ENCODE measurements around the gene NOTCH1. TPM values are rescaled to one million over a fixed set of nuclear protein-coding genes. Genes with fewer than 3 reads are reported as not detected.

NOTCH1 gene
- total and polyA plus RNA-seq, 2 of the 8 experiments (the other 6 are each of a cell fraction or from before 2014, with no cell fraction given): 6.9 to 55.6 TPM

DNA sequence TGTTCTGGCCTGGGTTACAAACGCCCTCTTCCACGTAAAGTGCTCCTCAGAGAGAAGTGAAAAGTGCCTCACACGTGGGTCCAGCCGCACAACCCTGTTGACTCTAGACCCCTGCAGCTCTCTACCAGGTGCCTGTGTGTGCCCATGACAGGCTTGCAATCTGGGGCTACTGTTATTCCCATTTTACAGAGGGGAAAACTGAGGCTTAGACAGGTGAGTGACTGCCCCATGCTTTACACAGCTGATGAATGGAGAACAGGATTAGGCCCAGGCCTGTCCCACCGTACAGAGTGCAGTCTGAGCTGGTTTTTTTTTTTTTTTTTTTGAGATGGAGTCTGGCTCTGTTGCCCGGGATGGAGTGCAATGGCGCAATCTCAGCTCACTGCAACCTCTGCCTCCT is 100.0 kb downstream of the NOTCH1 start:
- ChIA-PET POLR2A (ENCODE audit: partially characterized antibody) (interaction anchor here (0.6 to 4.4 kb wide), 11 partner anchors 13 to 182 kb away, joined by 3 to 23 read pairs (median 4); partner anchors contain the start of gene SNAPC4), CTCF (ENCODE audit: partially characterized antibody) (interaction anchor here (0.7 to 1.0 kb wide), 3 partner anchors 13 to 64 kb away, joined by 3 read pairs; no protein-coding TSS in a partner anchor)
- Histone ChIP-seq H3K27ac (ENCODE audit: low read depth, low read length) (no peak overlapping the region), H4K20me1 (replicated peaks in 1 of 2; ENCODE audit: control insufficient read depth in 1 of 2, insufficient read depth in 2 of 2, low read length in 2 of 2) (peaks cover 2 to 15% of the 10 kb centered on the region in 2 experiments), H3K23ac (ENCODE audit: insufficient read length) (no peak overlapping the region), H3K4ac (replicated peaks; ENCODE audit: insufficient read length, low read depth, low read length) (no peak overlapping the region), H4K91ac (replicated peaks; ENCODE audit: insufficient read length, low read length) (no peak overlapping the region), H3K23me2 (ENCODE audit: low read depth, low read length) (no peaks in the 10 kb centered on the region), H3K4me2 (ENCODE audit: insufficient read depth in 1 of 2, low read depth in 2 of 2, low read length in 2 of 2) (no peak overlapping the region), H2BK5ac (ENCODE audit: low read depth, low read length) (no peak overlapping the region), H4K5ac (ENCODE audit: insufficient read length, low read depth, low read length) (no peak overlapping the region), H3K56ac (replicated peaks; ENCODE audit: insufficient read length, low read depth, low read length) (no peak overlapping the region), H2AFZ (ENCODE audit: low read length) (no peak overlapping the region), H2BK12ac (ENCODE audit: low read depth, low read length) (no peak overlapping the region), H2BK15ac (ENCODE audit: low read length) (no peak overlapping the region), H3K27me3 (replicated peaks in 1 of 4; ENCODE audit: control insufficient read depth in 3 of 4, extremely low read depth in 1 of 4, insufficient read depth in 3 of 4, low read length in 3 of 4) (no peaks in the 10 kb centered on the region), H3K79me1 (ENCODE audit: low read depth, low read length) (no peaks in the 10 kb centered on the region), H3K79me2 (ENCODE audit: control insufficient read depth in 1 of 2, insufficient read depth in 2 of 2, low read length in 2 of 2) (no peaks in the 10 kb centered on the region), H3K4me1 (replicated peaks in 1 of 4; ENCODE audit: control insufficient read depth in 3 of 4, insufficient read depth in 4 of 4, low read length in 3 of 4) (no peaks in the 10 kb centered on the region), H2BK120ac (replicated peaks; ENCODE audit: low read depth, low read length) (no peak overlapping the region), H3K18ac (ENCODE audit: extremely low read depth, low read length) (no peak overlapping the region), H3K14ac (ENCODE audit: insufficient read length) (no peak overlapping the region), H3K9me3 (ENCODE audit: insufficient read depth in 2 of 2, low read depth in 1 of 2, low read length in 1 of 2) (no peaks in the 10 kb centered on the region), H3K36me3 (ENCODE audit: control insufficient read depth in 2 of 4, insufficient read depth in 4 of 4, low read length in 3 of 4) (peaks cover 22 to 50% (median 36%) of the 10 kb centered on the region in 4 experiments), H2BK20ac (ENCODE audit: low read length) (no peak overlapping the region), H3K9ac (replicated peaks in 1 of 4; ENCODE audit: extremely low read depth in 1 of 4, low read depth in 3 of 4, low read length in 3 of 4) (no peak overlapping the region), H3K4me3 (ENCODE audit: extremely low read depth in 1 of 4, insufficient read depth in 2 of 4, low read depth in 3 of 4, low read length in 4 of 4) (no peak overlapping the region), H2AK5ac (ENCODE audit: low read depth, low read length) (no peak overlapping the region), H4K8ac (ENCODE audit: extremely low read depth, insufficient read depth, low read length) (no peak overlapping the region)
- no peak for DNase-seq (ENCODE audit: low read depth in 1 of 2, low spot score in 2 of 2)
- no peak for FAIRE-seq
- no peak for TF ChIP-seq CBX8 (IDR thresholded peaks at IDR 0.05; ENCODE audit: borderline replicate concordance, low read depth, low read length)
- no peak for TF ChIP-seq RFX5 (IDR thresholded peaks at IDR 0.05; ENCODE audit: borderline replicate concordance, low read depth, low read length)
- no peak for TF ChIP-seq CBX5 (IDR thresholded peaks at IDR 0.05; ENCODE audit: low read depth, low read length)
- no peak for TF ChIP-seq TEAD4 (IDR thresholded peaks at IDR 0.05; ENCODE audit: low read depth, low read length)
- TF ChIP-seq, protein P1, sequence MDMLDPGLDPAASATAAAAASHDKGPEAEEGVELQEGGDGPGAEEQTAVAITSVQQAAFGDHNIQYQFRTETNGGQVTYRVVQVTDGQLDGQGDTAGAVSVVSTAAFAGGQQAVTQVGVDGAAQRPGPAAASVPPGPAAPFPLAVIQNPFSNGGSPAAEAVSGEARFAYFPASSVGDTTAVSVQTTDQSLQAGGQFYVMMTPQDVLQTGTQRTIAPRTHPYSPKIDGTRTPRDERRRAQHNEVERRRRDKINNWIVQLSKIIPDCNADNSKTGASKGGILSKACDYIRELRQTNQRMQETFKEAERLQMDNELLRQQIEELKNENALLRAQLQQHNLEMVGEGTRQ (IDR thresholded peaks at IDR 0.05; ENCODE audit: low read length): no peak
- TF ChIP-seq KDM5A (IDR thresholded peaks at IDR 0.05; ENCODE audit: low read length): no peak
- WGBS, 2 experiments (ENCODE audit: extremely low coverage in 1 of 2, insufficient coverage in 1 of 2, insufficient read length in 1 of 2, insufficient replicate concordance in 2 of 2, low coverage in 1 of 2, low lambda C conversion rate in 2 of 2, missing lambda C conversion rate in 1 of 2): 92% methylated on average over 7 of the region's 7 CpGs; no CpG with 5 or more reads in 1 of the 2 experiments
